B cell (primary cell): ENCODE data around the gene PLEKHA7.

Experiments used
- CTCF ChIP-seq: fragments of 200-600 bp; IDR thresholded peaks from one replicate; pipeline ENCODE4 v1.8.0; 2022; ENCODE audit warnings: antibody characterized with exemption, mild to moderate bottlenecking
- EZH2 ChIP-seq: IDR thresholded peaks from 2 replicates; pipeline ENCODE4 v1.6.1; 2012; ENCODE audit warnings: borderline replicate concordance, low read depth, mild to moderate bottlenecking, moderate library complexity, low read length; ENCODE audit not compliant: insufficient read depth, poor library complexity, severe bottlenecking

GRCh38 chr11:16839821-16840220, 174.4 kb downstream of the PLEKHA7 start:
- TF ChIP-seq CTCF: no peak
- no peak for TF ChIP-seq EZH2
